ENCODE results near the gene TXN. TPM values are rescaled to one million over a fixed set of nuclear protein-coding genes. Genes with fewer than 3 reads are reported as not detected.

Gene TXN
- total RNA-seq, 1 experiment from 2014 or later, result 280 TPM

DNA sequence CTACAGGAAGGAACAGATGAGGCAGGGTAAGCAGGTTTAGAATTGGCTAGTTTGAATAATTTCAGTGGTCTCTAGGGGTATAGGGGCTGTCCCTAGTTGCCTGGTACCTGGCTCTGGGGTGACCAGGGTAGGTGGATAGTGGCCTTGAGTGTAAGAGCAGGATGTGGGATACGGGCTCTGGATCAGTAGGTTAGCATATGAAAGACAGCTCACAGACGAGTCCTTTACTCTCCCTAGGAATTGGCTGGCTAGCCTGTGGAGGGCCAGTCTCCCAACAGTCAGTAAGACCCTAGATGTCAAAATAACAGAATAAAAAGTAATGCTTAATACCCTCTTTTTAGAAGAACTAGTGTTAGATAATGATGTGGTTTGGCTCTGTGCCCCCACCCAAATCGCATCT is 31.7 kb downstream of the TXN start:
- Histone ChIP-seq H4K91ac (ENCODE audit: insufficient read length, low read depth, low read length) (no peak overlapping the region), H3K23me2 (ENCODE audit: insufficient read length, low read depth, low read length, poor library complexity, severe bottlenecking) (no peaks in the 10 kb centered on the region), H3K18ac (ENCODE audit: insufficient read length, low read depth, low read length) (no peak overlapping the region), H3K9me3 (ENCODE audit: control insufficient read depth, low read depth, low read length) (no peaks in the 10 kb centered on the region), H3K27me3 (ENCODE audit: insufficient read depth, low read length) (no peaks in the 10 kb centered on the region), H4K5ac (ENCODE audit: insufficient read length, low read depth, low read length) (no peak overlapping the region), H3K23ac (ENCODE audit: insufficient read length, low read depth, low read length) (no peak overlapping the region), H2AFZ (ENCODE audit: low read length) (no peak overlapping the region), H3K79me1 (ENCODE audit: insufficient read depth, low read depth, low read length, poor library complexity, severe bottlenecking) (no peaks in the 10 kb centered on the region), H2BK120ac (ENCODE audit: low read depth, low read length, poor library complexity, severe bottlenecking) (no peak overlapping the region), H4K8ac (replicated peaks; ENCODE audit: insufficient read length, low read depth, low read length) (no peak overlapping the region), H3K14ac (ENCODE audit: insufficient read depth, low read length) (no peak overlapping the region), H3K4me2 (ENCODE audit: insufficient read depth, insufficient read length, low read length) (no peak overlapping the region), H3K56ac (ENCODE audit: insufficient read length, low read depth, low read length) (no peak overlapping the region), H2BK20ac (ENCODE audit: low read depth, low read length, poor library complexity, severe bottlenecking) (no peak overlapping the region), H2BK15ac (ENCODE audit: low read depth, low read length) (no peak overlapping the region), H2BK12ac (ENCODE audit: insufficient read length, low read depth, low read length) (no peak overlapping the region), H2BK5ac (ENCODE audit: insufficient read length, low read length) (no peak overlapping the region), H3T11ph (ENCODE audit: low read length) (no peak overlapping the region), H2AK5ac (ENCODE audit: insufficient read length, low read length) (no peak overlapping the region), H3K27ac (ENCODE audit: insufficient read length, low read depth, low read length) (no peak overlapping the region), H4K20me1 (ENCODE audit: control insufficient read depth, insufficient read depth, insufficient read length) (no peaks in the 10 kb centered on the region), H3K4me1 (ENCODE audit: insufficient read depth, low read length) (peaks cover 2% of the 10 kb centered on the region; the same call in 1 of the 2 replicates), H3K4ac (ENCODE audit: low read depth, low read length) (no peak overlapping the region), H3K79me2 (ENCODE audit: insufficient read depth, low read length) (no peaks in the 10 kb centered on the region; the same call in 1 of the 2 replicates), H3K9ac (ENCODE audit: extremely low read depth, insufficient read length, low read length) (no peak overlapping the region)
- no peak overlapping the region; a peak in 1 of 7 replicates for H3K27ac Mint-ChIP-seq
- WGBS (ENCODE audit: extremely low coverage, insufficient read length, low lambda C conversion rate), result no CpG with 5 or more reads among the region's 3 CpGs
- TF ChIP-seq CTCF (conservative IDR thresholded peaks at IDR 0.05), result no peak
- DNase-seq, result no peak
- H3K36me3 Mint-ChIP-seq (ENCODE audit: insufficient read depth in 1 of 3, low read depth in 3 of 3), result no peaks in the 10 kb centered on the region
- H3K9me3 Mint-ChIP-seq, result peaks cover 0 to 3% of the 10 kb centered on the region in 2 experiments; a peak in 1 of 5 replicates
- H3K27me3 Mint-ChIP-seq (ENCODE audit: low read depth), result peaks cover 2% of the 10 kb centered on the region; the same call in 1 of the 2 replicates
- peaks cover 12 to 15% of the 10 kb centered on the region in 2 experiments for H3K4me1 Mint-ChIP-seq
- H3K4me3 Mint-ChIP-seq, result no peak overlapping the region

All from H9 (cell line).